Natural killer cell (primary cell): ENCODE measurements around the gene VPS26C. TPM values are rescaled to one million over a fixed set of nuclear protein-coding genes. Genes with fewer than 3 reads are reported as not detected.

Experiments
- ATAC-seq, 3 donors: fragments of 150-1000 bp in 2 of 3; fragments of 200-7000 bp in 1 of 3; cut with Tn5 transposase; 1 replicate in 1 of 3; 2 replicates in 2 of 3; pipeline ENCODE4 v1.10.0; 2021; ENCODE audit warnings: mild to moderate bottlenecking in 2 of 3, moderate library complexity in 2 of 3
- DNase-seq, 2 donors: peaks; one replicate each; pipeline versions ENCODE4 v3.0.0 to v3.0.0-alpha.2; 2013 to 2021; ENCODE audit warnings: mixed read lengths in 1 of 2
- H3K27ac ChIP-seq: one replicate; pipeline ENCODE4 v1.5.1; 2013; ENCODE audit warnings: mild to moderate bottlenecking, low read length
- H3K27me3 ChIP-seq: one replicate; pipeline ENCODE4 v1.6.1; 2013; ENCODE audit warnings: low read length; ENCODE audit not compliant: control insufficient read depth, insufficient read depth
- H3K36me3 ChIP-seq: one replicate; pipeline ENCODE4 v1.6.1; 2013; ENCODE audit warnings: low read length; ENCODE audit not compliant: control insufficient read depth, insufficient read depth
- H3K4me1 ChIP-seq: one replicate; pipeline ENCODE4 v1.6.1; 2013; ENCODE audit warnings: low read length; ENCODE audit not compliant: control insufficient read depth, insufficient read depth
- H3K4me3 ChIP-seq: one replicate; pipeline ENCODE4 v1.5.1; 2013; ENCODE audit warnings: low read length
- H3K9me3 ChIP-seq: one replicate; pipeline ENCODE4 v1.6.1; 2013; ENCODE audit warnings: low read length; ENCODE audit not compliant: control insufficient read depth, insufficient read depth
- H3K27ac Mint-ChIP-seq, 2 donors: one replicate each; pipeline ENCODE4 v1.8.0; 2022; ENCODE audit warnings: mild to moderate bottlenecking in 2 of 2, mixed read lengths in 2 of 2, moderate library complexity in 1 of 2
- H3K27me3 Mint-ChIP-seq, 2 donors: one replicate each; pipeline ENCODE4 v1.8.0; 2022; ENCODE audit warnings: low read depth in 2 of 2, mixed read lengths in 2 of 2
- H3K36me3 Mint-ChIP-seq: one replicate; pipeline ENCODE4 v1.8.0; 2022; ENCODE audit warnings: mixed read lengths
- H3K4me1 Mint-ChIP-seq, 2 donors: one replicate each; pipeline ENCODE4 v1.8.0; 2022; ENCODE audit warnings: mixed read lengths in 2 of 2
- H3K4me3 Mint-ChIP-seq: one replicate; pipeline ENCODE4 v1.8.0; 2022; ENCODE audit warnings: mild to moderate bottlenecking, moderate library complexity, mixed read lengths
- H3K9me3 Mint-ChIP-seq, 2 donors: one replicate each; pipeline ENCODE4 v1.8.0; 2022; ENCODE audit warnings: mixed read lengths in 2 of 2
- WGBS: methylation state at CpG from one replicate; pipeline ENCODE4 v1.1.7; 2013; ENCODE audit warnings: missing lambda C conversion rate; ENCODE audit not compliant: insufficient coverage; 5-methylcytosine and 5-hydroxymethylcytosine counted together
- intact Hi-C: fragments of 100-400 bp; cut with micrococcal nuclease; formaldehyde crosslinking; loops from one replicate; pipeline ENCODE4 v1.14.2; 2022
- total RNA-seq, 4 donors: library from RNA; stranded (reverse); fragments of 120-200 nt in 1 of 4; gene quantifications; one replicate each; pipeline versions ENCODE4 v1.2.3 to v1.2.4, GENCODE V29; 2013 to 2022
- TF ChIP-seq, protein P1 (sequence below): fragments of 200-600 bp; IDR thresholded peaks from one replicate; pipeline ENCODE4 v1.8.0; 2022; ENCODE audit warnings: antibody characterized with exemption

VPS26C gene
- total RNA-seq, 3 donors from 2014 or later (not counting 1 experiment from before 2014, with no cell fraction given): 71.1 to 84.7 (median 72.2) TPM

DNA sequence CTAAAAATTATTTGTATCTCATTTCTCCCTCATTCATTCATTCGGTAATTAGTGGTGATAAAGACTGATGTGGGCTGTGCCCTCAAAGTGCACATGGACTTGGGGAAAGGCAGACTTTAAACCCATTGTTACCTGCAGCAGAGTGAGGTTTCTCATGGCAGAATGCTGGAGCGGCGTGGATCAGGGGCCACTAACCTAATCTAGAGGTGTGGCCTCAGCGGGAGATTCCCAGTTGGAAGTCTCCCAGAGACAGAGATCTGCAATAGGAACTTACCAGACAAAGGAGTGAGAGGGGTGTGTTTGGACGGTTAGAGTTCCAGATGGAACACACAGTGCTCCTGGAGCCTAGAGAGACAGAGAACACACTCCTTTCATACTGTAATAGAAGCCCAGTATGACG lies 73.5 kb downstream of the VPS26C start:
- H3K4me1 ChIP-seq: no peaks in the 10 kb centered on the region
- intact Hi-C loops: no loop called here
- peaks cover 39% of the 10 kb centered on the region for H3K36me3 ChIP-seq
- 98% methylated on average over 5 of the region's 6 CpGs for WGBS
- H3K36me3 Mint-ChIP-seq: no peaks in the 10 kb centered on the region
- TF ChIP-seq, protein P1, sequence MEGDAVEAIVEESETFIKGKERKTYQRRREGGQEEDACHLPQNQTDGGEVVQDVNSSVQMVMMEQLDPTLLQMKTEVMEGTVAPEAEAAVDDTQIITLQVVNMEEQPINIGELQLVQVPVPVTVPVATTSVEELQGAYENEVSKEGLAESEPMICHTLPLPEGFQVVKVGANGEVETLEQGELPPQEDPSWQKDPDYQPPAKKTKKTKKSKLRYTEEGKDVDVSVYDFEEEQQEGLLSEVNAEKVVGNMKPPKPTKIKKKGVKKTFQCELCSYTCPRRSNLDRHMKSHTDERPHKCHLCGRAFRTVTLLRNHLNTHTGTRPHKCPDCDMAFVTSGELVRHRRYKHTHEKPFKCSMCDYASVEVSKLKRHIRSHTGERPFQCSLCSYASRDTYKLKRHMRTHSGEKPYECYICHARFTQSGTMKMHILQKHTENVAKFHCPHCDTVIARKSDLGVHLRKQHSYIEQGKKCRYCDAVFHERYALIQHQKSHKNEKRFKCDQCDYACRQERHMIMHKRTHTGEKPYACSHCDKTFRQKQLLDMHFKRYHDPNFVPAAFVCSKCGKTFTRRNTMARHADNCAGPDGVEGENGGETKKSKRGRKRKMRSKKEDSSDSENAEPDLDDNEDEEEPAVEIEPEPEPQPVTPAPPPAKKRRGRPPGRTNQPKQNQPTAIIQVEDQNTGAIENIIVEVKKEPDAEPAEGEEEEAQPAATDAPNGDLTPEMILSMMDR: no peak
- no peaks in the 10 kb centered on the region for H3K9me3 Mint-ChIP-seq
- ATAC-seq (no peak), DNase-seq (no peak)
- no peaks in the 10 kb centered on the region for H3K27me3 Mint-ChIP-seq
- peaks cover 6 to 7% of the 10 kb centered on the region in 2 donors for H3K4me1 Mint-ChIP-seq
- H3K4me3 ChIP-seq: no peak overlapping the region
- no peak overlapping the region for H3K27ac Mint-ChIP-seq
- H3K9me3 ChIP-seq: no peaks in the 10 kb centered on the region
- no peak overlapping the region for H3K27ac ChIP-seq
- no peak overlapping the region for H3K4me3 Mint-ChIP-seq
- no peaks in the 10 kb centered on the region for H3K27me3 ChIP-seq

DNA sequence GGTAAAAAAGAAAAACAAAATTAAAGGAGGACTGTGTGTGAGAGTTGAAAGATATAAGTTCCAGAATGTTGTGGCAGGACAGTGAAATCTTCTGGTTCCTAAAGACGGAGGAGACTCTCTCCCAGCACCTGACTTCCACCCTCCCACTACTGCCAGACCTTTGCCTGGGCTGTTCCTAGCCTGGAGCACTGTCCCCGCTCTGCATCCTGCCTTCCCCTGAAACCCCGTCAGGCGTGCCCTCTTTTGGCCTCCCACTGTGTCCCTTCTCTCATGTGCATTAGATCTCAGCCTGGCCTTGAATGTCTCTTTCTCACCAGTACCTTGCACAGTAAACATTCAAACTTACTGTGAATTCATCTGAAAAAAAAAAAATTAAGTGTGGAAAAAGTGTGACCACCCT lies 74.1 kb downstream of the VPS26C start:
- DNase-seq (no peak), ATAC-seq (no peak)
- WGBS: 73% methylated on average over 4 of the region's 4 CpGs
- Mint-ChIP-seq H3K36me3 (peaks cover 6% of the 10 kb centered on the region), H3K9me3 (no peaks in the 10 kb centered on the region), H3K4me1 (peaks cover 6 to 7% of the 10 kb centered on the region in 2 donors), H3K4me3 (no peak overlapping the region), H3K27ac (peak overlapping the region in 1 of 2 donors; percentile 11), H3K27me3 (no peaks in the 10 kb centered on the region)
- TF ChIP-seq, protein P1: no peak
- no peaks in the 10 kb centered on the region for H3K9me3 ChIP-seq
- no peak overlapping the region for H3K27ac ChIP-seq
- peaks cover 41% of the 10 kb centered on the region for H3K36me3 ChIP-seq
- intact Hi-C loops: no loop called here
- H3K27me3 ChIP-seq: no peaks in the 10 kb centered on the region
- H3K4me3 ChIP-seq: no peak overlapping the region
- no peaks in the 10 kb centered on the region for H3K4me1 ChIP-seq

DNA sequence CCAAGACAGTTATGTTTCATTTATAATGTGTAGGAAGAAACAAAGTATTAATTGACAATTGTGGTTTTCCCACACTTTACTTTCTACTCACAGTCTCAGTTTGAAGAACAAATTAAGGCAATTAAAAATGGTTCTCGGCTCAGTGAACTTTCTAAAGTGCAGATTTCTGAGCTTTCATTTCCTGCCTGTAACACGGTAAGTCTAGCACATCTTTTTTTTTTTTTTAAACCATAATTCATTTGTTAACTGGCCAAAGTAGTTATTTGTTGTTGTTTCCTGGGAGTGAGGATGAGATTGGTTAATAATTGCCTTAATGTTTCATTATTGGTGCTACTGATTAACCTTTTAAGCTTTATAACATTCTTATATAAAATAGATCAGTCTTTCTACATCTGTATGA lies 75.1 kb downstream of the VPS26C start:
- TF ChIP-seq, protein P1: no peak
- Mint-ChIP-seq H3K4me1 (peaks cover 6 to 7% of the 10 kb centered on the region in 2 donors), H3K36me3 (peaks cover 9% of the 10 kb centered on the region), H3K27me3 (no peaks in the 10 kb centered on the region), H3K27ac (peak overlapping the region; percentile 11 to 14), H3K4me3 (no peak overlapping the region), H3K9me3 (no peaks in the 10 kb centered on the region)
- no peaks in the 10 kb centered on the region for H3K4me1 ChIP-seq
- no peaks in the 10 kb centered on the region for H3K9me3 ChIP-seq
- no peak overlapping the region for H3K27ac ChIP-seq
- H3K27me3 ChIP-seq: no peaks in the 10 kb centered on the region
- peaks cover 48% of the 10 kb centered on the region for H3K36me3 ChIP-seq
- DNase-seq (no peak), ATAC-seq (no peak)
- 44% methylated on average over 1 of the region's 2 CpGs for WGBS
- intact Hi-C loops: no loop called here
- H3K4me3 ChIP-seq: no peak overlapping the region

DNA sequence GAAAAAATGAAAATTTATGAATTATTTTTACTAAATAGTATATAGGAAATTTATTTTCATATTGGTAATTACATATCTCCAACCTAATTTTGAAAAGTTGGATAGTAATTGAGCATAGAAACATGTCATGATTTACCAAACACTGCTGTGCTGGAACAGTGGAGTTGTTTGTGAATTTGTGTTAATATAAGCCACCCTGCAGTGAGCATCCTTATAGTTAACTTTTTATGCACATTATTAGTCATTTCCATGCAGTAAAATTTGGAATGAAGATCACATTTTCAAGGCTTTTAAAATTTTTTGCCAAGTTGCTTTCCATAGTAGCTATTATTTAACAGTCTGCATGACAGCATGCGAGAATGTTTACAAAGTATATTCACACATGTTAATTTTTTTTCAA lies 78.3 kb downstream of the VPS26C start:
- Histone ChIP-seq H3K9me3 (no peaks in the 10 kb centered on the region), H3K4me3 (no peak overlapping the region), H3K27ac (no peak overlapping the region), H3K27me3 (no peaks in the 10 kb centered on the region), H3K36me3 (peaks cover 44% of the 10 kb centered on the region), H3K4me1 (no peaks in the 10 kb centered on the region)
- TF ChIP-seq, protein P1: no peak
- H3K4me1 Mint-ChIP-seq: peaks cover 6 to 7% of the 10 kb centered on the region in 2 donors
- DNase-seq (no peak), ATAC-seq (no peak)
- no peak overlapping the region for H3K27ac Mint-ChIP-seq
- no peaks in the 10 kb centered on the region for H3K27me3 Mint-ChIP-seq
- no peak overlapping the region for H3K4me3 Mint-ChIP-seq
- 94% methylated on average over 1 of the region's 1 CpG for WGBS
- H3K9me3 Mint-ChIP-seq: no peaks in the 10 kb centered on the region
- H3K36me3 Mint-ChIP-seq: peaks cover 15% of the 10 kb centered on the region
- intact Hi-C loops: no loop called here
